Activated T-helper 1 cell treated with anti-CD3 and anti-CD28 coated beads, Interleukin-12 subunit alpha, Interleukin-12 subunit beta, Interleukin-2, Interleukin-4 antibody, amounts not matched to agents 30 ng/mL and 10 ng/mL and 1 ng/mL, durations not matched to agents 14 hours and 24 hours and 36 hours (primary cell): ENCODE data around the gene KDM5A. TPM values are rescaled to one million over a fixed set of nuclear protein-coding genes. Genes with fewer than 3 reads are reported as not detected.

Source experiments
- total RNA-seq: library from RNA; stranded (reverse); gene quantifications from 2 replicates; pipeline ENCODE4 v1.2.3, GENCODE V29; 2022

Gene KDM5A
- total RNA-seq, 1 donor from 2014 or later: 81.2 TPM

Other genes with a start within 250 kb of the KDM5A start
- not detected in 2 replicates for gene SLC6A12, start 175.2 kb downstream of the KDM5A start, total RNA-seq
- 0.27 and 0.44 TPM in 2 replicates for gene SLC6A13, start 126.5 kb downstream of the KDM5A start, total RNA-seq
- 12.6 and 14.6 TPM in 2 replicates for gene CCDC77, start 12.3 kb upstream of the KDM5A start, total RNA-seq
- gene B4GALNT3, start 70.6 kb upstream of the KDM5A start, total RNA-seq: 7.6 and 8.6 TPM in 2 replicates